CD4-positive, alpha-beta T cell treated with Interleukin-15 for 1 hour (primary cell): ENCODE results near the gene ADAM10.
"Not testable (repeated sequence)": the region's sequence is repeated elsewhere in the genome, so short reads cannot be mapped to it uniquely, and the experiment has no call there.

Source experiments
- DNase-seq: peaks from one replicate; pipeline ENCODE4 v3.0.0-alpha.2; 2020

ADAM10 gene

GRCh38 chr15:58605931-58606530, 143.5 kb downstream of the ADAM10 start:
- DNase-seq, result no peak

GRCh38 chr15:58604455-58604923, 145.0 kb downstream of the ADAM10 start:
- DNase-seq, result no peak

- not testable (repeated sequence) for DNase-seq
Measured at GRCh38 chr15:58603927-58604326, 145.6 kb downstream of the ADAM10 start.

GRCh38 chr15:58602823-58603222, 146.7 kb downstream of the ADAM10 start:
- DNase-seq, result no peak

DNA sequence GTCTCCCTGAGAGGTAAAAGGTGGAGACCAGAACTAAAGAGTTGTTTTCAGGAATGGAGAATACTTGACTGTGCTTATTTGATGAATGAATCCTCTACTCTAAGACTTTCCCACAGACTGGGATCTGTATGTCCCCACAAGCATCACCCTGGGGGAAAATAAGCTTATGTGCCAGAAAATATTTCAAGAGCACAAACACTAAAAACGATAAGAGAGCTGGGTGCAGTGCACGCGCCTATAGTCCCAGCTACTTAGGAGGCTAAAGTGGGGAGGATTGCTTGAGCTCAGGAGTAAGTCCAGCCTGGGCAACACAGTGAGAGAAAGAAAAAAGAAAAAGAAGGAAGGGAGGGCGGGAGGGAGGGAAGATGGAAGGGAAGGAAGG, 150.7 kb downstream of the ADAM10 start:
- no peak for DNase-seq

- no peak for DNase-seq
Measured at GRCh38 chr15:58597943-58598828, 151.3 kb downstream of the ADAM10 start.

- no peak for DNase-seq
Measured at GRCh38 chr15:58595516-58596263, 153.8 kb downstream of the ADAM10 start.

- DNase-seq, result no peak
Measured at GRCh38 chr15:58594898-58595297, 154.6 kb downstream of the ADAM10 start.

DNA sequence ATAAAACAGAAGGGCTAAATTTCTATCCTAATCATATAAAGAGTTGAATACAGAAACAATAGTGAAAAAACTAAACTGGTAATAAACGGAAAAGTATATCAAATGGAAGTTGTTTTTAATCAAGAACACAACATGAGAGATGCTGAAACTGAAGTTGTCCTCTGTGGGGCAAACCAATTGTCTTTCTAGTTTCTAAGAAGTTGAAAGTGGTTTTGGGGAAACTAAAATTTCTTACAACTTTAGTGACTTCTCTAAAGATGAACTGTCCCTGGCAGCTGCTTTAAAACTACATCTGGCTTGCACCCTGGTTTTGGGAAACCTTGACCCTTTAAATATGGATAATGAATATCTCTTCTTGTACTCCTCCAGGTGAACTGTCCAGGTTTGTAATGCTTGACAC, 155.6 kb downstream of the ADAM10 start:
- no peak for DNase-seq

DNA sequence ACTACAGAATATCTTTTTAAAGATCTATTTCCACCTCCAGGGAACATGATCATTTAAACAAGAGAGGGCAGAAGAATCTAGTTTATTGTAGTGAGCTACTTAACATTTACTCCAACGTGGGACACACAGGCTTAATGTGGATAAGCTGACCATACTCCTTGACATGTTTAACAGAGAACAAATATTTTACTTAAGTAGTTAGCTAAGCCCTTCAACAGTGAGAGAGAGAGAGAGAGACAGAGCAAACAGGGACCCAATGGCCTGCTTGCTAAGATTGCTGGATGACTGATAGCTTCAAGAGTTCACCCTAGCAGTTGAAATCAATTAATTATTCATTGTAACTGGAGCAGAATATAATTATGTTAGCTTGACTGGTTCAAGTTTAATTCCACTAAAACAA, 158.6 kb downstream of the ADAM10 start:
- no peak for DNase-seq

GRCh38 chr15:58590236-58590635, 159.3 kb downstream of the ADAM10 start:
- DNase-seq, result no peak

- DNase-seq, result no peak
Measured at GRCh38 chr15:58589047-58589446, 160.5 kb downstream of the ADAM10 start.

DNA sequence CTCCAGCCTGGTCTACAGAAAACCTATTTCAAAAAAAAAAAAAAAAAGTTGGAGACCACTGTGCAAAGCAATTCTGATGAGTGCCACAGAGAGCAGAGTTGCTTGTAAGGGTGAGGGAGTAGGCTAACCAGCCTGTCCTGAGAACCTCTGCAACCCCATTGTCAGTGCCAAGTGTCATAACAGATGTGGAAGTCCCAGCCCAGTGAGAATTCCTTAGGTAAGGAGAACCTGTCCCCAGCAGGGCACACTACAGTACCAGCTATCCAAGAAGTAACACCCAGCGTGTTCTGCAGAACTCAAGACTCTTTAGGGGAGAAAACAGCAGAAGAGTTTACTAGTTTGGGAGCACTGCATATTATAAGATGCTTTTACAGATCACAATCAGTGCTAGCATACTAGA, 161.4 kb downstream of the ADAM10 start:
- DNase-seq, result no peak

- DNase-seq, result no peak
Measured at GRCh38 chr15:58587486-58587885, 162.0 kb downstream of the ADAM10 start.

GRCh38 chr15:58585693-58586443, 163.6 kb downstream of the ADAM10 start:
- no peak for DNase-seq

- DNase-seq, result no peak
Measured at GRCh38 chr15:58584789-58585461, 164.6 kb downstream of the ADAM10 start.

DNA sequence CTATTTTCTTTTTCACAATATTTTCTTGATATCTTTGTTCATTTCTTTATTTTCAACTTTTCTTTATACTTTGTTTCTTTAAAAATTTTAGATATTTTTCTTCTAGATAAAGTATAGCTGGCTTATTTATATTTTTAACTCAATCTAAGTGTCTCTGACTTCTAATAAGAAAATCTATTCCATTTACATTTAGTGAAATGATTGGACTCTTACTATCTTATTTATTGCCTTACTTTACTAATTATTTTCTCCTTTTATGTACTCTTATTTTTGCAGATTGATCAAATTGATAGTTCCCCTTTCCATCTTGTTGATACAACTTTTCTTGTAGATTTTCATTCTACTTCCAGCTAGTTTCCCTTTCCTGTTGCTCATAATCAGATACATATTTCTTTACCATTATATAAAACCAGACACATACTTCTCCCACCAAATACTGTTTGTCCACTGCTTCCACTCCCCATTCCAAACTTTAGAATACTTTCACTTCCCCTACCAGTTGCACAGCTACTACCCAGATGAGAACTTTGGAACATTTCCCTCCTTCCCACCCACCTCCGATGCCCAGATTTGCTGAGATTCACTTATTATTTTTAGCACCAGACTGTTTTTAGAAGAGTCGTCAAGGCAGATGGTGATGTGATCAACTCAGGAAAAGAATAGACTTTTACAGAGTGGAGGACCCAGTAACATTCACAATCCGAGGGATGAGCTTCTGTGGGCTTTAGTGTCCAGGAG, 166.2 kb downstream of the ADAM10 start:
- no peak for DNase-seq

- no peak for DNase-seq
Measured at GRCh38 chr15:58582160-58582559, 167.3 kb downstream of the ADAM10 start.

GRCh38 chr15:58576657-58577056, 172.8 kb downstream of the ADAM10 start:
- DNase-seq, result no peak

- no peak for DNase-seq
Measured at GRCh38 chr15:58575045-58575786, 174.3 kb downstream of the ADAM10 start.

DNA sequence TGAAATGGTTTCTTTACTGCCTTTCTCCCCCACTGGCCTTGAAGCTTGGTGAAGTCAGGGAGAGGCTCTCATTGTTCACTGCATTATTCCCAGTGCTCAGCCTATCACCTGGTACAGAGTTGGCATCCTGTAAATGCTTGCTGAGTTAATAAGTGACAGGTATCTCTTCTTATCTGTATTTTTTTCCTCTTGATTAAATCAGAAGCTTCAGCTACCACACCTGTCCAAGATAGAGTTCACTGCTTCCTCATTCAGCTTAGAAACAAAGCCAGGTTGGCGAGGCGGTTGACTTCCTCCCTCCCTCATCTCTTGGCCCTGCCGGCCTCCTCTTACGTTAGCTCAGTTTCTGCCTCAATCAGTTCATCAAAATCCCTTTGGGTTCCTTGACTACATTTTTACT, 174.9 kb downstream of the ADAM10 start:
- no peak for DNase-seq
